ACHN (cell line): ENCODE results near the gene STK38.
"Not testable (repeated sequence)": the region's sequence is repeated elsewhere in the genome, so short reads cannot be mapped to it uniquely, and the experiment has no call there.

Experiments
- DNase-seq: peaks from one replicate; pipeline ENCODE4 v3.0.0-alpha.2; 2015
- in situ Hi-C: cut with HindIII; loops from 2 replicates; pipeline ENCODE4 v1.10.0; 2017; ENCODE audit warnings: low sequenced_read_pairs, low pct_ligation_motif_present, low pct_unique_long_range_greater_than_20kb

Gene STK38

DNA sequence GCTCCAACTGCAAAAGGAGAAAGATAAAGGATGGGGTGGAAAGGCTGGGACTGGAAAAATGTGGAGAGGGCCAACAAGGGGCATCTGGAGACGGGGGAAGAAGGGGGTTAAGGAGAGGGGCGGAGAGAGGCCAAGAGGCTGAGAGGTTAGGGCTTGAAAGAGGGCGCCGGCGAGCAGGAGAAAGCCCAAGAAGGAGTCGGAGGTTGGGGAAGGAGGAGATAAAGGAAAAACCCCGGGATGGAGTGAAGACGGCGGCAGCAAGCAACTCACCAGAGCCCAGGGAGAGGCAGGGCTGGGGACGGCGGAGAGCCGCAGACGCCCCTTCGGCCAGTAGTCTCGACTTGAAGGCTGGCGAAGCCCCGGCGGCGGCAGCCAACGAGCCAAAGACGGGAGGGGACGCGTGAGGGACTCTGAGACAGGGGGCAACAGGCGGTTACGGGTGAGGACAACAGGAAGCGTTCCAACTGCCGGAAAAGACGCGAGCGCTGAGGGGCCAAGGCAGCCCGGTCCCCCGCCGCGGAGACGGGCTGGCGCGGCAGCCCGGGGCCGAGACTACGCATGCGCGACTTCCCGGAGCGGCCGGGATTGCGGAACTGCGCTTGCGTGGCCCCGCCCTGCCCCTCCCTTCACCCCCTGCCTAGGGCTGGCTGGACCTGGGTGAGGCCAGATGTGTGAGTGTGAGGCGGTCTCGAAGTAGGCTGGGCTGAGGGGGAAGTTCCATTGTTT, at the start of gene STK38:
Gene STK38, minus strand, starts transcription at position 560 of the 726 bp plus-strand sequence. CDS start 7,277 bp downstream, outside the sequence.
- DNase-seq: peak; percentile 80
- in situ Hi-C loops: no loop called here

DNA sequence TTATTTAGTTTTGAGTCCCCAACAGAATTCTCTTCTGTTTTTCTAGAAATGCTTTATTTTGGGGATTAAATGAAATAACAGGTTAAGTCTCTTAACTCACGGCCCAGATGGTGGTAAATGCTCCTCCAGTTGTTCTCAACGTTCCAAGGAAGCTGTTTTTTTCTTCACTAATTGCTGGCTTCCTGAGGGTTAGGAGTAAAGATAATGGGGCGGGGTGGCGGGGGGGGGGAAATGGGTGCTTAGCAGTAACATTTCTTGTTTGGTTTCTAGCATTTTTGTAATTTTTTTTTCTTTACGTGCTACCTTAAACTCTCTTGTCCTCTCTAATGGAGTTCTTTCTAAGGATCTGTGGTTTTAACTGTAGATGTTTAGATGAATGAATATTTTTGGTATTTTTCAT, 49.1 kb upstream of the STK38 start:
- no peak for DNase-seq
- in situ Hi-C loops: no loop called here

DNA sequence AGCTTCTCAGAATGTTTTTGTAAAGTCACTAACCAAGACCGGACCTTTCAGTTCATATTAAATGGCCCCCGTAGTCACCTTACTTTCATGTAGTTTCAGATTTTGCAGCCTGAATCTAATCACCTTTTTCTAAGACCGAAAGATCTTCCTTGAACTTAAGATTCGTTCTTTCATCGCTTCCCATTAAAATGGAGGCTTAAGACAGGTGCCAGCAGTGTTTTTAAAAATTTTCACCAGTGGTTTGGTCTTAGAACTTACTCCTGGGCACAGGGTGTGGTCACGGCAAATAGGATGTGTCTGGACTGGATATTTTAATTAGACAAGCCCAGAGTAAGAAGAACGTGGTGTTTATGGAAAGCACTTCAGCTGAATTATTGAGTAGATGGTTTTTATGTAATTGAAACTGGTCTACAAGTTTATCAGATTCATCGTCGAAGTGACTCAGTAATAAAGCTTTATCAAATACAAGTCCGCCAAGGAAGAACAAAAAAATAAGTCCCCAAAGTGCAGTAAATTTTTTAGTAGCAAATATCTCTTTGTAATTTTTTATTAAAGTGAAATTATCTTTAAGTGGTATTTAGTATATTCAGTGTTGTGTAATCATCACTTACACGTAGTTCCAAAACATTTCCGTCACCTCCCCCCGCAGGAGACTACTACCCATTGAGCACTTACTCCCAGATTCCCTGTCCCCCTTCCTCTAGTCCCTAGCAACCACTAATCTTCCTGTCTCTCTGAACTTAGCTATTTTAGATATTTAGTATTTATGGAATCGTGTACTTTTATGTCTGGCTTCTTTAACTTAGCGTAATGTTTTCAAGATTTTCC, 47.8 kb upstream of the STK38 start:
- DNase-seq: peak; percentile 51
- in situ Hi-C loops: no loop called here

DNA sequence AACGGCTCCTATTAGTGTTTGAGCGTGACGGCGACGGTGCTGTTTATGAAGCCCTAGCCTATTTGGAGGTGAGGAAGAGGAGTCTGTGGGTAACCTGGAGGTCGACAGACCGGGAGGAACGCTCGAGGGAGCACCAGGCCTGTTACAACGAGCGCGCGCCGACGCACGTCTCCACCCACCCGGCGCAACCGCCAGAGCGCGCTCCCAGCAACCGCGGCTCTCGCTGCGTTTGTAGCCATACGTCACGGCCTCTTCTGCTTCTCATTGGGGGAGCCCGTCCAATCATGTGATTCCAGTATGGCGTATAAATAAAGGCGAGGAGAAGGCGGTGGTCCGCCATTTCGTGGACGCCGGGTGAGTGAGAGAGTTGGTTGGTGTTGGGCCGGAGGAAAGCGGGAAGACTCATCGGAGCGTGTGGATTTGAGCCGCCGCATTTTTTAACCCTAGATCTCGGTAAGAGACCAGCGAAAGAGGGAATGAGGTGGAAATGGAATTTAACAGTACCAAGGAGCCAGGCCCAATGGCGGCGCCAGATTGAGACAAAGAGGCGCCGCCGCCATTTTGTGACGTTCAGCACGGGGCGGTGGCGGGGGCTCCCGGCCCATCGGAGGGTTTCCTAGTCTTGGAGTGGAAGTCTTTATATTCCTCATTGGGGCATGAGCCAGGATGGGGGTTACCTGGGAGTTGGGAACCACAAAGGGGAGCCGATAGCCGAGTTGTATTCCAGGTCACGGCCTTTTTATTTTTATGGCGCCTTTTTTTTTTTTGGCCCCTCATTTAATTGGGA, 46.9 kb upstream of the STK38 start, which contains the start of gene SRSF3:
Gene SRSF3, plus strand, starts transcription at position 334 of the 787 bp plus-strand sequence. CDS start 2,401 bp downstream, outside the sequence.
- in situ Hi-C loops: no loop called here
- peak; percentile 95 for DNase-seq

DNA sequence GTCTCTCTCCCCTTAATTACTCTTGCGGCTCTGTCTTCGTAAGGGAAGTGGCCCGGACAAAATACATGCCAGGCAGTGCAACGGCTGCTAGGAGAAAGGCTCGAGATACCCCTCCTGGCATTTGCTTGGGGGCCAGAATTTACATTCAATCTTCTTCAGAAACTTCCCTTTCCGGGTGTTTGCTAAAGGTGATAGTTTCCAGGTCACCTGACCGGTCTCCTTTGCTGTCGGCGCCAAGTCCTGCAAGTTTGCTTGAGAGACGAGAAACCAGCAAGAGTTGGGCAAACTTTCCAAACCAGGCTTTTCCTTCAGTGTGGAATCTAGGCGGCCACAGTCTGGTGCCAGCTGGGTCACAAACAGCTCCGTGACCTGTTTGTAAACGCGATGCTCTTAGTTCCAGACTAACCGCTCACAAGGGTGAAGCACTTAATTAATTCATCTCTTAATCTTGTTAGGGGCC, 46.3 kb upstream of the STK38 start:
- DNase-seq: no peak
- in situ Hi-C loops: no loop called here

DNA sequence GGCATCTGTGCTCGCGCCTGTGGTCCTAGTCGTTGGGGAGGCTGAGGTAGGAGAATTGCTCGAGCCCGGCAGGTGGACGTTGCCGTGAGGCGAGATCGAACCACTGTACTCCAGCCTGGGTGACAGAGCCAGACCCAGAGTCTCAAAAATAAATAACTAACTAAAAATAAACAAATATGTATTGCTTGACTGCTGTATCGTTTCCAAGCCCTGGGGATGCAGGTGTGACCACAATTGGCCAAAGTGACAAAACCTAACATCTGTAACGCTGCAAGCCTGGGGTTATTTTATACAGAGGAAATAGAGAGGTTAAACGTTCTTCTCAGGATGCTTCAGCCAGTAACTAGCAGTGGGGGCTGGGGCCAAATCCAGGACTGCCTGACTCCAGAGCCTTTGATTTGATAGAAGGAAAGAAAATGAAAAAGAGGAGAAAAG, 45.0 kb upstream of the STK38 start:
- no peak for DNase-seq
- in situ Hi-C loops: no loop called here

DNA sequence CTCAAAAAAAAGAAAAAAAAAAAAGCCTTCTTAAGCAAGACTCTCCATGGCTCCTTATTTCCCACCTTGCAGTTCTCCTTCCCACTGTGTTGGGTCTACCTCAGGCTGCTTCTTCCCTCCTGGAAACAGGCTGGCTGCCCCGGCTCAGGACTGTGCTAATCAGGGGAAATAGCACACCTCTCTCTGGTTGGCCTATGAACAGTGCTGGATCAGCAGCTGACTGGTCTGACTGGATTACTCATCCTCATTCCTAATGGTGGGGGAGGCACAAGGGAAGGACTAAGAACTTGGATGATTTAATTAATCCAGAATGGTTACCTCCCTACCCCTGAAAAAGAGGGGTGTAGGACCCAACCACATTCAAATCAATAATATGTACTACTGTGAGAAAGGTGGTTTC, 43.0 kb upstream of the STK38 start:
- peak; percentile 51 for DNase-seq
- in situ Hi-C loops: no loop called here

DNA sequence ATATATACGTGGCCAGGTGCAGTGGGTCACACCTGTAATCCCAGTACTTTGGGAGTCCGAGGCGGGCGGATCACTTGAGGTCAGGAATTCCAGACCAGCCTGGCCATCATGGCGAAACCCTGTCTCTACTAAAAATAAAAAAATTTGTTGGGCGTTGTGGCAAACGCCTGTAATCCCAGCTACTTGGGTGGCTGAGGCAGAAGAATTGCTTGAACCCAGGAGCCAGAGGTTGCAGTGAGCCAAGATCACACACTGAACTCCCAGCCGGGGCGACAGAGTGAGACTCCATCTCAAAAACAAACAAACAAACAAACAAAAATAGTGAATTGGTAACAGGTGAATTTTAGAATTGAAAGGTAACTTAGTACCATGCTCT, 41.7 kb upstream of the STK38 start:
- in situ Hi-C loops, DNase-seq: not testable (repeated sequence)

DNA sequence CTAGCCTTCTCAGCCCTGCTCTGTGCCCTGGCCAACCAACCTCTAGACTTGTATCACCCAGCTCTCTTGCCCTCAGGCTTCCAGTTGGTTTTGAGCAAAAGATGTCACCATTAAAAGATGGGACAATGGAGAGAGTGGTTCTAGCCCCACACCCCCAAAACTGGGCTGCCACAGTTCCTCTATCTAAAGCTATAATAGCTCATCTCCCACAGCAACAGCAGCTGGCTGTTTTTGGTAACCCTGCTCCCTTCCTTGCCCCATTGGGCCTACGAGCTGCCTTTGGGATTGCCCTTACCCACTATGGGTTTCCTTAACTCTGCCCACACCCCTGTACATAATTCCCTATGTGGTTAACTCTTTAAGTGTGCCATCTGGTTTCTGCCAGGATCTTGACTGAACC, 39.3 kb upstream of the STK38 start:
- in situ Hi-C loops: no loop called here
- no peak for DNase-seq

DNA sequence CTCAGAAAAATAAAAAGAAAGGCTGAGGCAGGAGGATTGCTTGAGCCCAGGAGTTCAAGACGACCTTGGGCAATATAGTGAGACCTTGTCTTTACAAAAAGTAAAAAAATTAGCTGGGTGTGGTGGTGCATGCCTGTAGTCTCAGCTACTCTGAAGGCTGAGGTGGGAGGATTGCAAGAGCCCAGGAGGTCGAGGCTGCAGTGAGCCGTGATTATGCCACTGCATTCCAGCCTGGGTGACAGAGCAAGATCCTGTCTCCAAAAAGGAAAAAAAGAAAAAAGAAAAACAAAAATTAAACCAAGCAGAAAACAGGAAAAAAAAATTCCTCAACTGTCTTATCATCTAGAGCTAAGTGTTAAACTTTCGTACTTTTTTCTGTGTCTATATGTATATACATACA, 34.4 kb upstream of the STK38 start:
- in situ Hi-C loops: no loop called here
- no peak for DNase-seq

DNA sequence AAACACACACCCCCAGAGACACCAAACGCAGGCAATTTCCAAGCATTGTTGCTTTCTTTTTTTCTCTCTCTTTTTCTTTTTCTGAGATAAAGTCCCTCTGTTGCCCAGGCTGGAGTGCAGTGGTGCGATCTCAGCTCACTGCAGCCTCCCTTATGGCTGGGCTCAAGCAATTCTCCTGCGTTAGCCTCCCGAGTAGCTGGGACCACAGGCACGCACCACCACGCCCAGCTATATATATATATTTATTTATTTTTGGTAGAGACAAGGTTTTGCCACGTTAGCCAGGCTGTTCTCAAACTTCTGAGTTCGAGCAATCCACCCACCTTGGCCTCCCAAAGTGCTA, 32.9 kb upstream of the STK38 start:
- in situ Hi-C loops: no loop called here
- no peak for DNase-seq

DNA sequence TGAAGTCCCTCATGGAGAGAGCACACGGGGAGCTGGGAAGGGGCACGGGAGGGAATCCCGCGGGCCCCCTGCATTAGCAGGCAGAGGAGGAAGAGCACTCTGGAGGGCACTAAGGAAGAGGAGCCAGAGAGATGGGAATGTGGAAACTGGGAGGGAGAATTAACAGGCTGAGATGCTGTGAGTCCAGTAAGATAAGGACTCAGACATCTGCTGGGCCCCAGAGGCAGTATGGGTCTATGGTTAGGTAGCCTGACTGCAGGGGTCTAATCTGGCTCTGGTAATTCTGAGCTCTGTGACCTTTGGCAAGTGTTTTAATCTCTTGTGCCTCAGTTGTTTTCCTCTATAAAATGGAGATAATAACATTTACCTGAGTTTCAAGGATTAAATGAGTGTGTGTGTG, 31.2 kb upstream of the STK38 start:
- in situ Hi-C loops: no loop called here
- DNase-seq: no peak

DNA sequence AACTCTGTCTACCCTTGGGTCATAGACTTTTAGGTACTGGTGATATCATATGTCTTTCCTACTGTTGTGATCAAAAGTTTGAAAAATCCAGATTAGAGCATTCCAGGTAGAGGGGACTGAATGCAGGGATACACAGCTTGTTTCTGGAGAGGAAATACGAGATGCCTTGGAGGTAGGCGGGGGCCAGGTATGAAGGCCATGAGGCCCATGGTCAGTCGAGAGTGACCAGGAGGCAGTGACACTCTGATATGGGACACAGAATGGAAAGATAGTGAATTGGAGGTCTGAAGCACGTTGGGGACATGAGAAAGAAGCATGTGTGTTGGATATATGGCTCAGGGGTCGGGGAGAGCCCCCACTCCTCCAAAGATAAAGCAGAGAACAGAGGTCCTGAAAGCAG, 30.8 kb upstream of the STK38 start:
- no peak for DNase-seq
- in situ Hi-C loops: no loop called here

DNA sequence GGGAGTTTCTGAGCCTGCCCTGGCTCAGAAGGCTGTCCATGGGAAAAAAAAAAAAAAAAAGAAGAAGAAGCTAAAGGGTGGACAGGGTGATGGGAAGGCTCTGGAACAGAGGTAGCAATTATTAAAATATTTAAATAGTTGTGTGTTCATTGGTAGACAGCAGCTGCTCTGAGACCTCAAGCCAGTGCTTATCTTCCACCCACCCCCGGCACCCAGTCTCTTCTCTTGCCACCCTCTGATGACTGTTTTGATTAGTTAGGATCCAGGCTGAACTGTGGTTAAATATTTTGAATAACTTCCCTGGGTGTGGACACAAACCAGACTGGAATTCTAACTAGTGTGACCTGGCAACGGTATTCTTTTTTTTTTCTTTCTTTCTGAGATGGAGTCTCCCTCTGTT, 30.0 kb upstream of the STK38 start:
- in situ Hi-C loops: no loop called here
- peak; percentile 94 for DNase-seq

DNA sequence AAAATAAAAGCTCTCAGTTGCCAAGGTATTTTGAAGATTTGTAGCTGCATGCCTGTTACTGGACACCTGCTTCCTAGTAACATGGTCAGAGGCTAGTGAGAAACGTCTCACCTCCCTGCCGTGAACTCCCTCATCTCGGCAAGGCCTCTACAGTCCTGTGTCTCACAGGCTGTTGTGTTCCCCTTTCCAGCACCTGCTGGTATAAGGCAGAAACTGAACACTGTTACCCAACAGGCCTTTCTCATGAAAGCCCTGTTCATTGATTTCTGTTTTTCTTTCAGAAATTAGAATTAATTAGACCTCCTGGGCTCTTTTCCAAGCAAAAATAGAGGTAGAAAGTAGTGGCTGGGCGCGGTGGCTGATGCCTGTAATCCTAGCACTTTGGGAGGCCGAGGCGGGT, 29.3 kb upstream of the STK38 start:
- DNase-seq: no peak
- in situ Hi-C loops: no loop called here

DNA sequence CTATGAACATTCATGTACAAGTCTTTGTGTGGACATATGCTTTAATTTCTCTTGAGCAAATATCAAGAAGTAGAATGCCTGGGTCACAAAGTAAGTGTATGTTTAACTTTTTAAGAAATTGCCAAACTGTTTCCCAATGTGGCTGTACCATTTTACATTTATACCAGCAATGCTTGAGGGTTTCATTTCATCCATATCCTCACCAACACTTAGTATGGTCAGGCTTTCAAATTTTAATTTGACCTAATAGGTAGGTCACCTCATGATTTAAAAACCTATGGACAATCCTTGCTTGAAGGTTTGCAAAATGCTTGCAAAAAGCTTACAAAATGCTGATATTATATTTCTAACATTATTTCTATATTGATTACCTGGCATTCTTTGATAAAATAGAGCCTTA, 27.4 kb upstream of the STK38 start:
- in situ Hi-C loops: no loop called here
- no peak for DNase-seq

DNA sequence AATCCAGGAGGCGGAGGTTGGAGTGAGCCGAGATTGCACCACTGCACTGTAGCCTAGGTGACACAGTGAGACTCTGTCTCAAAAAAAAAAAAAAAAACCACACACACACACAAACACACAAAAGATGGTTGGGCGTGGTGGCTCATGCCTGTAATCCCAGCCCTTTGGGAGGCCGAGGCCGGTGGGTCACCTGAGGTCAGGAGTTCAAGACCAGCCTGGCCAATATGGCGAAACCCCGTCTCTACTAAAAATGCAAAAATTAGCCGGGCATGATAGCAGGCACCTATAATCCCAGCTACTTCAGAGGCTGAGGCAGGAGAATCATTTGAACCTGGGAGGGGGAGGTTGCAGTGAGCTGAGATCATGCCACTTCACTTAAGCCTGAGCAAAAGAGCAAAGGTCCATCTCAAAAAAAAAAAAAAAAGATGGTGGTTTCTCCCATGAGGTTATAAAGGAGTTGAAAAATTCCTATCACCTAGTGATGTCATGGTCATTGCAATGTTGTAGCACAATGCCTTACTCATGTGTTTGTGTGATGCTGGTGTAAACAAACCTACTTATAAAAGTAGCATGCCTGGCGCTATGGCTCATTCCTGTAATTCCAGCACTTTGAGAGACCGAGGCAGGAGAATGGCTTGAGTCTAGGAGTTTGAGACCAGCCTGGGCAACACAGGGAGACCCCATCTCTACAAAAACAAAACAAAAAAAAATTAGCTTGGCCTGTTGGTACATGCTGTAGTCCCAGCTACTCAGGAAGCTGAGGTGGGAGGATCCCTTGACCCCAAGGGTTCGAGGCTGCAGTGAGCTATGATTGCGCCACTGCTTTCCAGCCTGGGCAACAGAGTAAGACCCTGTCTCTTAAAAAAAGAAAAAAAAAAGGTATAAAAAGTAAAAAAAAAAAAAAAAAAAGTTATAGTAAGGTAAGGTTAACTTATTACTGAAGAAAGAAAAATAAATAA, 25.4 kb upstream of the STK38 start:
- in situ Hi-C loops, DNase-seq: not testable (repeated sequence)
